NCI-H2081 (cell line): ENCODE data around the gene INPP5E.
"Not testable (repeated sequence)": the region's sequence is repeated elsewhere in the genome, so short reads cannot be mapped to it uniquely, and the experiment has no call there.

Source experiments
- DNase-seq, 2 experiments: peaks; one replicate each; lab custom pipeline; 2025; lab: John Stamatoyannopoulos, UW

INPP5E gene

GRCh38 chr9:136429683-136430491 is 9.8 kb downstream of the INPP5E start:
- no peak for DNase-seq

GRCh38 chr9:136429075-136429628 is 10.5 kb downstream of the INPP5E start:
- DNase-seq: no peak

- no peak for DNase-seq
Measured at GRCh38 chr9:136426787-136427186, 12.9 kb downstream of the INPP5E start.

- DNase-seq: not testable (repeated sequence)
Measured at GRCh38 chr9:136425367-136425766, 14.3 kb downstream of the INPP5E start.

- no peak for DNase-seq
Measured at GRCh38 chr9:136424750-136425362, 14.8 kb downstream of the INPP5E start.

GRCh38 chr9:136423432-136424146 is 16.1 kb downstream of the INPP5E start:
- DNase-seq: no peak

- DNase-seq: no peak
Measured at GRCh38 chr9:136422876-136423275, 16.8 kb downstream of the INPP5E start.

GRCh38 chr9:136421791-136422190 is 17.9 kb downstream of the INPP5E start:
- no peak for DNase-seq

- DNase-seq: no peak
Measured at GRCh38 chr9:136419092-136419420, 20.6 kb downstream of the INPP5E start.

GRCh38 chr9:136418182-136419091 is 21.2 kb downstream of the INPP5E start:
- no peak for DNase-seq

- DNase-seq: no peak
Measured at GRCh38 chr9:136416914-136417313, 22.7 kb downstream of the INPP5E start.

GRCh38 chr9:136416427-136416826 is 23.2 kb downstream of the INPP5E start:
- DNase-seq: no peak

- DNase-seq: no peak
Measured at GRCh38 chr9:136412962-136413361, 26.7 kb downstream of the INPP5E start.

- DNase-seq: no peak
Measured at GRCh38 chr9:136411378-136411777, 28.3 kb downstream of the INPP5E start.

- DNase-seq: peak; percentile 89 to 91
Measured at GRCh38 chr9:136410500-136411287, 29.0 kb downstream of the INPP5E start, which contains the start of the genes ENTR1 and PMPCA. TSS of gene ENTR1 (minus strand) at chr9:136410614. CDS start at chr9:136410397, 217 bp downstream. TSS of gene PMPCA (plus strand) at chr9:136410658. CDS start at chr9:136410669, 11 bp downstream.

GRCh38 chr9:136409557-136410455 is 29.8 kb downstream of the INPP5E start:
- DNase-seq: peak in 1 of 2 experiments; percentile 42

GRCh38 chr9:136407911-136408310 is 31.7 kb downstream of the INPP5E start:
- DNase-seq: no peak

- not testable (repeated sequence) for DNase-seq
Measured at GRCh38 chr9:136407061-136407460, 32.6 kb downstream of the INPP5E start.

GRCh38 chr9:136405904-136406303 is 33.7 kb downstream of the INPP5E start:
- not testable (repeated sequence) for DNase-seq
